ENCODE results near the gene TESK2. TPM values are rescaled to one million over a fixed set of nuclear protein-coding genes. Genes with fewer than 3 reads are reported as not detected.

TESK2 gene
- 3.0 and 3.2 TPM in 2 replicates for total RNA-seq

GRCh38 chr1:45490626-45491486, at the start of gene TESK2:
Gene TESK2, minus strand, starts transcription at chr1:45491163. Its CDS starts 33,378 bp downstream, at chr1:45457785.

GRCh38 chr1:45521413-45522323, 30.7 kb upstream of the TESK2 start, which contains the start of gene PRDX1:
Gene PRDX1, minus strand, starts transcription at chr1:45521884. Its CDS starts 2,841 bp downstream, at chr1:45519043.

DNA sequence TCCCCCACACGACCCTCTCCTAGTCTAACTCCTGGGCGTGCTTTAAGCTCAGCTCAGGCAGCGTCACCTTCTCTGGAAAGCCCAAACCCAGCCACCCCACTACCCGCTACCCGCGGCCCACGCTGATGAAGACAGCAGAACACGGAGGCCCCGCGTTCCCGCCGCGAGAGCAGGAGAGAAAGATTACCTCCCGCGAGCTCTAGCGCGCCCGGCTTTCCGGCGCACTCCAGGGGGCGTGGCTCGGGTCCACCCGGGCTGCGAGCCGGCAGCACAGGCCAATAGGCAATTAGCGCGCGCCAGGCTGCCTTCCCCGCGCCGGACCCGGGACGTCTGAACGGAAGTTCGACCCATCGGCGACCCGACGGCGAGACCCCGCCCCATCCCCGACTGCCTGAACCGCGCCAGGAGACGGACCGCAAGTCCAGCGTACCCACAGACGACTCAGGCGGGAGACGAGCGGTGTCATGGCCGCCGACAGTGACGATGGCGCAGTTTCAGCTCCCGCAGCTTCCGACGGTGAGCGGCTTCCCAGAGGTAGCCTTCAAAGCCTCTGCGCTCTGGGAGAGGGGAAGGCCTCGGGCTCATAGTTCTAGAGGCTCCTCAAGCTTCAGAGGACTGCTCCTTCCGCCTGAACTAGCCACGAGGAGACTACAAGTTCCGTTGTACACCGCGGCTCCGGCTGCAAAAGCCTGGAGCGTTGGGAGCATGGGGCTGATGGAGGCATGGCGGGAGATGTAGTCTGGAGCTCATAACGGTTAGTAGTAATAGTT, 151.0 kb downstream of the TESK2 start, which contains the start of the genes MUTYH and TOE1:
Gene MUTYH, minus strand, starts transcription at position 652 of the 770 bp plus-strand sequence. CDS start 5,935 bp downstream, outside the sequence.
Gene TOE1, plus strand, starts transcription at position 382 of the 770 bp plus-strand sequence. Its CDS starts 83 bp downstream, at position 465.

DNA sequence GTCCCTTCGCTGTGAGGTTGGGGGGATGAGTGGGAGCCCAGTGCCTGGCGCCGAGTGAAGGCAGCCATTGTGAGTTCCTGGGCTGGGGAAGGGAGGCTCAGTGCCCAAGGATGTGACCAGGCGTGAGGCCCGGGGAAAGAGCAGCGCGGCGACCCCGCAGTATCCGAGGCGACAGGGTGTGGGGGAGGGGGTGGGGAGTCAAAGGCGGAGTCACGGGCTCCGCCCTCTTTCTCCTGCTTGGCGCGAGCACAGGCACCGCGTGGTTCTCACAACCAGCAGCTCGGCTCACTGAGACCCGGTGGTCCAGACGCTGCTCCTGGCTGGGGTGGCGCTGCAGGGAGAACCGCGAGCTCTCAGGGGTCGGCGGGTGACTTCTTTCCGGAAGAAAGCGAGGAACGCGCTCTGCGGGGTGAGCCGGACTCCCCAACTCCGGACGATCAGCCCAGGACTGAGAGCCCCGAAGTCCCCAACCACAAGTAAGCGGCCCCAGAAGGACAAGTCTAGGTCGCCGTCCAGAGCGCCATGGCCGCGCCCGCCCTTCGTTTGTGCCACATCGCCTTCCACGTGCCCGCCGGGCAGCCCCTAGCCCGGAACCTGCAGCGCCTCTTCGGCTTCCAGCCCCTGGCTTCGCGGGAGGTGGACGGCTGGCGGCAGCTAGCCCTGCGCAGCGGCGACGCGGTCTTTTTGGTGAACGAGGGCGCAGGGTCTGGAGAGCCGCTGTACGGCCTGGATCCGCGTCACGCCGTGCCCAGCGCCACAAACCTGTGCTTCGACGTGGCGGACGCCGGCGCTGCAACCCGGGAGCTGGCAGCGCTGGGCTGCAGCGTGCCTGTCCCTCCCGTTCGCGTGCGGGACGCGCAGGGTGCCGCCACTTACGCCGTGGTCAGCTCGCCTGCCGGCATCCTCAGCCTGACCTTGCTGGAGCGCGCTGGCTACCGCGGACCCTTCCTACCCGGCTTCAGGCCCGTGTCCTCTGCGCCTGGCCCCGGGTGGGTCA, 164.0 kb downstream of the TESK2 start, which contains the start of gene HPDL:
Gene HPDL, plus strand, starts transcription at position 269 of the 997 bp plus-strand sequence. Its CDS starts 254 bp downstream, at position 523.

Other genes with a start within 250 kb of the TESK2 start
- 0.14 and 0.74 TPM in 2 replicates for gene HPDL, start 164.3 kb downstream of the TESK2 start, total RNA-seq
- 7.0 and 7.5 TPM in 2 replicates for gene TOE1, start 151.0 kb downstream of the TESK2 start, total RNA-seq
- gene MUTYH, start 150.7 kb downstream of the TESK2 start, total RNA-seq = 9.8 and 10.6 TPM in 2 replicates
- gene CCDC163, start 8.9 kb upstream of the TESK2 start, total RNA-seq = 0.55 and 0.57 TPM in 2 replicates
- 1.7 and 2.1 TPM in 2 replicates for gene MMACHC, start 9.1 kb upstream of the TESK2 start, total RNA-seq
- 606 and 702 TPM in 2 replicates for gene PRDX1, start 30.7 kb upstream of the TESK2 start, total RNA-seq
- gene AKR1A1, start 59.7 kb upstream of the TESK2 start, total RNA-seq = 128 and 133 TPM in 2 replicates
- gene NASP, start 92.9 kb upstream of the TESK2 start, total RNA-seq = 31.6 and 32.0 TPM in 2 replicates
- gene CCDC17, start 132.9 kb upstream of the TESK2 start, total RNA-seq = 0.57 and 0.74 TPM in 2 replicates
- gene GPBP1L1, start 195.4 kb upstream of the TESK2 start, total RNA-seq = 60.4 and 62.7 TPM in 2 replicates
- gene TMEM69, start 197.0 kb upstream of the TESK2 start, total RNA-seq = 9.6 and 11.9 TPM in 2 replicates

All from smooth muscle cell of bladder (primary cell).